OCI-LY3 (cell line): ENCODE data around the gene GSS.

Source experiments
- CTCF ChIP-seq: fragments of 200-600, 300-600 bp; sonication (generic); IDR thresholded peaks from 2 replicates; pipeline ENCODE4 v1.5.1; 2014; ENCODE audit warnings: antibody characterized with exemption, low read length, low read depth
- EZH2phosphoT487 ChIP-seq: fragments of 200-600 bp; shearing (Covaris generic); IDR thresholded peaks from 2 replicates; pipeline ENCODE4 v1.6.1; 2018; ENCODE audit warnings: antibody characterized with exemption, mixed run types, low read depth

DNA sequence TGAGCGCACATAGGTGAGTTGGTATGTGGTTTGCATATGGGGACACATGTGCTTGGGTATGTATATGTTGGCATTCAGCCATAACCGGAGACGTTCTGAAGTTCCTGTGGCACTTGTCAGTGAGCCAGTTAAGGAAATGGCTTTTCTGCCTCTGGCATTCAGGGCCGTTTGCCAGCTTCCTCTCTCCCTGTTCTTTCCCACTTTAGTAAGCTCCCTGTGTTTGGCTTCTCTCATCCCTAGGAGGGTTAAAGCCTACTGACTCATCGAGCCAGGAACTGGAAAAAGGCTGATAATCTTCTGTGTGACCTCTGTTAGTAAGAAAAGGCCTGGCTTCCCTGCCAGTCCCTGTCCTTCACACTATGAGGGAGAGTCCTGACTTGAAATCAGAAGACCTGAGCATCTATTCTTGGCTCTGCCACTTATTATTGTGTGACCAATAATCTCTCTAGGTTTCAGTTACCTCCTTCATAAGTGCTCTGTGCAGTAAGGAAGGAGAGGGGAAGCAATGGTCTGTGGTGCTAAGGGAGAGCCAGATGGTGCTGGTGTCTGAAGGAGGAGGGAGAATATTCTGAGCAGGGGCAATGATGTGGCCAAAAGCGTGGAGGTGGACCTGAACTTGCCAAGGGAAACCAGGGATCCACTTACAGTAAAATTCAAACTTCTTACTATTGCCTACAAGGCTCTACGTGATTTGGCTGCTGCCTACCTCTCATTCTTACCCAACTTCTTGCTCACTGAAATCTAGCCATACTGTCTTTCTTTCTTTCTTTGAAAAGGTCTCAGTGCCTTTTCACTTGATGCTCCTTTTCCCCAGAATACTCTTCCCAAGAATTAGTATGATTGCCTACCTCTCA, 47.8 kb downstream of the GSS start:
- TF ChIP-seq CTCF (no peak), EZH2phosphoT487 (no peak)
